ENCODE data around the gene XPR1. TPM values are rescaled to one million over a fixed set of nuclear protein-coding genes. Genes with fewer than 3 reads are reported as not detected.

XPR1 gene
- total and polyA plus RNA-seq, 2 of the 8 experiments (the other 6 are each of a cell fraction or from before 2014, with no cell fraction given) = 28.6 to 43.9 TPM

GRCh38 chr1:180787628-180788307, 155.9 kb downstream of the XPR1 start:
- no peak overlapping the region for H3K23ac ChIP-seq (ENCODE audit: insufficient read length)
- no peak for FAIRE-seq
- H4K91ac ChIP-seq (replicated peaks; ENCODE audit: insufficient read length, low read length) = no peak overlapping the region
- H3K27me3 ChIP-seq (replicated peaks in 1 of 4; ENCODE audit: control insufficient read depth in 3 of 4, extremely low read depth in 1 of 4, insufficient read depth in 3 of 4, low read length in 3 of 4) = no peaks in the 10 kb centered on the region
- H4K5ac ChIP-seq (ENCODE audit: insufficient read length, low read depth, low read length) = no peak overlapping the region
- H2AFZ ChIP-seq (ENCODE audit: low read length) = no peak overlapping the region
- no peak overlapping the region for H3K4me2 ChIP-seq (ENCODE audit: insufficient read depth in 1 of 2, low read depth in 2 of 2, low read length in 2 of 2)
- H3K79me1 ChIP-seq (ENCODE audit: low read depth, low read length) = no peaks in the 10 kb centered on the region
- peaks cover 2% of the 10 kb centered on the region; the same call in 1 of the 2 replicates for H3K23me2 ChIP-seq (ENCODE audit: low read depth, low read length)
- no peaks in the 10 kb centered on the region; a peak in 1 of 8 replicates for H3K36me3 ChIP-seq (ENCODE audit: control insufficient read depth in 2 of 4, insufficient read depth in 4 of 4, low read length in 3 of 4)
- H2BK12ac ChIP-seq (ENCODE audit: low read depth, low read length) = no peak overlapping the region
- H3K9me3 ChIP-seq (ENCODE audit: insufficient read depth in 2 of 2, low read depth in 1 of 2, low read length in 1 of 2) = no peaks in the 10 kb centered on the region
- 92% methylated on average over 5 of the region's 5 CpGs; no CpG with 5 or more reads in 1 of the 2 experiments for WGBS, 2 experiments (ENCODE audit: extremely low coverage in 1 of 2, insufficient coverage in 1 of 2, insufficient read length in 1 of 2, insufficient replicate concordance in 2 of 2, low coverage in 1 of 2, low lambda C conversion rate in 2 of 2, missing lambda C conversion rate in 1 of 2)
- peak overlapping the region in 1 of 4 experiments; percentile 34; a peak in 1 of 7 replicates for H3K9ac ChIP-seq (replicated peaks in 1 of 4; ENCODE audit: extremely low read depth in 1 of 4, low read depth in 3 of 4, low read length in 3 of 4)
- no peak overlapping the region for H2BK15ac ChIP-seq (ENCODE audit: low read length)
- no peak overlapping the region for H3K56ac ChIP-seq (replicated peaks; ENCODE audit: insufficient read length, low read depth, low read length)
- CTCF ChIA-PET (ENCODE audit: partially characterized antibody) = interaction anchor here (0.5 to 3.1 kb wide), 3 partner anchors 9 to 259 kb away, joined by 3 to 11 read pairs (median 4); no protein-coding TSS in a partner anchor
- H3K4me3 ChIP-seq (ENCODE audit: extremely low read depth in 1 of 4, insufficient read depth in 2 of 4, low read depth in 3 of 4, low read length in 4 of 4) = no peak overlapping the region
- no peak overlapping the region for H3K4ac ChIP-seq (replicated peaks; ENCODE audit: insufficient read length, low read depth, low read length)
- H4K8ac ChIP-seq (ENCODE audit: extremely low read depth, insufficient read depth, low read length) = no peak overlapping the region
- H3K79me2 ChIP-seq (ENCODE audit: control insufficient read depth in 1 of 2, insufficient read depth in 2 of 2, low read length in 2 of 2) = peaks cover 0 to 2% of the 10 kb centered on the region in 2 experiments; a peak in 1 of 4 replicates
- peaks cover 0 to 2% of the 10 kb centered on the region in 2 experiments for H4K20me1 ChIP-seq (replicated peaks in 1 of 2; ENCODE audit: control insufficient read depth in 1 of 2, insufficient read depth in 2 of 2, low read length in 2 of 2)
- H2BK5ac ChIP-seq (ENCODE audit: low read depth, low read length) = no peak overlapping the region
- no peak overlapping the region for H3K14ac ChIP-seq (ENCODE audit: insufficient read length)
- H2BK120ac ChIP-seq (replicated peaks; ENCODE audit: low read depth, low read length) = no peak overlapping the region
- no peak overlapping the region for H3K27ac ChIP-seq (ENCODE audit: low read depth, low read length)
- POLR2A ChIA-PET (ENCODE audit: partially characterized antibody) = no interaction called here
- no peaks in the 10 kb centered on the region for H3K4me1 ChIP-seq (replicated peaks in 1 of 4; ENCODE audit: control insufficient read depth in 3 of 4, insufficient read depth in 4 of 4, low read length in 3 of 4)
- no peak for DNase-seq (ENCODE audit: low read depth in 1 of 2, low spot score in 2 of 2)
- no peak overlapping the region for H2AK5ac ChIP-seq (ENCODE audit: low read depth, low read length)
- H3K18ac ChIP-seq (ENCODE audit: extremely low read depth, low read length) = no peak overlapping the region
- no peak overlapping the region for H2BK20ac ChIP-seq (ENCODE audit: low read length)
- no peak for TF ChIP-seq SIN3A (conservative IDR thresholded peaks at IDR 0.05 in 1 of 2, IDR thresholded peaks at IDR 0.05 in 1 of 2; ENCODE audit: low read depth in 1 of 2, low read length in 2 of 2)

All from H1 (cell line).